AG10803 (cell line): ENCODE results near the gene SSU72.

Experiments used
- DNase-seq: peaks from one replicate; pipeline ENCODE4 v3.0.0; 2010; ENCODE audit warnings: low read depth
- H3K4me3 ChIP-seq: 2 replicates; pipeline ENCODE4 v1.5.1; 2011; ENCODE audit warnings: mild to moderate bottlenecking, low read length, control low read depth
- TF ChIP-seq, protein P1 (sequence below): conservative IDR thresholded peaks from 2 replicates; pipeline ENCODE4 v1.5.1; 2011; ENCODE audit warnings: mild to moderate bottlenecking, low read length, control low read depth, inconsistent platforms

The SSU72 gene

DNA sequence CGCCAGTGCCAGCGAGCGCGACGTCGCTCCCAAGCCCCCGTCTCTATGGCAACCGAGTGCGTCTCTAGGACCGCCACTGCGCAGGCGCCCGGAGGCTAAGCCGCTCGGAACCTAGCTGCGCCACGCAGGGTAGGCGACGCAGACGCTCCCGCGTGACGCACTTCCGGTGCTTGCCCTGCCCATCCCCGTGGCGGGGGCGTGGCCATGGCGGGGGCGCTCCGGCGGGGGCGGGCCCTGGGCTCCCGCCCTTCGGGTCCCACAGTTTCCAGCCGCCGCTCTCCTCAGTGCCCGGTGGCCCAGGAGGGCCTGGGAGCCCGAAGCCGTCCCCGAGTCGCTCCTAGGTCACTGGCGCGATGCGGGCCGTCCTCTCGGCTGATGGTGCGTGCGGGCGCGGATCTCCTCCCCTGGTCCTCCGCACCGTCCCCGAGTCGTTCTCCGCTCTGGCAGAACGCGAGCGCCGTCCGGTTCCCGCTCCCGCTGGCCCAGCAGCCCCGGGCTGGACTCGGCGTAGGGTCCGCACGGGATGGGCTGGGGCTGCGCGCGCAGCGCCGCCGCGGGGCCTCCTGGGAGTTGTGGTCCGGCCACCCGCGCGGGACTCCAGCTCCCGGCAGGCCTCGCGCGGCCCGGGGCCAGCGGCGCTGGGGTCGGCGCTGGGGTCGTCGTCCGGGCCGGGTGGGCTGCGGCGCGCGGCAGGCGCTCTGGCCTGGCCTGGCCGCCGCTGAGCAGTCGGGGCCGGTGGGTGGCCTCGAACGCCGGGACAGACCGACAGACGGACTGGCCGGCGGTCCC lies 40.8 kb upstream of the SSU72 start, which contains the start of gene MIB2:
MIB2 (plus strand) TSS at position 245 of the 789 bp plus-strand sequence. CDS start 7,953 bp downstream, outside the sequence.
- DNase-seq = peak; percentile 93
- H3K4me3 ChIP-seq = peak within 1 kb of the TSS; percentile 97
- TF ChIP-seq, protein P1, sequence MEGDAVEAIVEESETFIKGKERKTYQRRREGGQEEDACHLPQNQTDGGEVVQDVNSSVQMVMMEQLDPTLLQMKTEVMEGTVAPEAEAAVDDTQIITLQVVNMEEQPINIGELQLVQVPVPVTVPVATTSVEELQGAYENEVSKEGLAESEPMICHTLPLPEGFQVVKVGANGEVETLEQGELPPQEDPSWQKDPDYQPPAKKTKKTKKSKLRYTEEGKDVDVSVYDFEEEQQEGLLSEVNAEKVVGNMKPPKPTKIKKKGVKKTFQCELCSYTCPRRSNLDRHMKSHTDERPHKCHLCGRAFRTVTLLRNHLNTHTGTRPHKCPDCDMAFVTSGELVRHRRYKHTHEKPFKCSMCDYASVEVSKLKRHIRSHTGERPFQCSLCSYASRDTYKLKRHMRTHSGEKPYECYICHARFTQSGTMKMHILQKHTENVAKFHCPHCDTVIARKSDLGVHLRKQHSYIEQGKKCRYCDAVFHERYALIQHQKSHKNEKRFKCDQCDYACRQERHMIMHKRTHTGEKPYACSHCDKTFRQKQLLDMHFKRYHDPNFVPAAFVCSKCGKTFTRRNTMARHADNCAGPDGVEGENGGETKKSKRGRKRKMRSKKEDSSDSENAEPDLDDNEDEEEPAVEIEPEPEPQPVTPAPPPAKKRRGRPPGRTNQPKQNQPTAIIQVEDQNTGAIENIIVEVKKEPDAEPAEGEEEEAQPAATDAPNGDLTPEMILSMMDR = no peak

- TF ChIP-seq, protein P1 = no peak
- peak overlapping the region; percentile 97 for H3K4me3 ChIP-seq
- no peak for DNase-seq
Measured at GRCh38 chr1:1614954-1615255, 40.2 kb upstream of the SSU72 start.

- DNase-seq = peak; percentile 75
- peak overlapping the region; percentile 97 for H3K4me3 ChIP-seq
- TF ChIP-seq, protein P1 = no peak
Measured at GRCh38 chr1:1614204-1614953, 39.7 kb upstream of the SSU72 start.

DNA sequence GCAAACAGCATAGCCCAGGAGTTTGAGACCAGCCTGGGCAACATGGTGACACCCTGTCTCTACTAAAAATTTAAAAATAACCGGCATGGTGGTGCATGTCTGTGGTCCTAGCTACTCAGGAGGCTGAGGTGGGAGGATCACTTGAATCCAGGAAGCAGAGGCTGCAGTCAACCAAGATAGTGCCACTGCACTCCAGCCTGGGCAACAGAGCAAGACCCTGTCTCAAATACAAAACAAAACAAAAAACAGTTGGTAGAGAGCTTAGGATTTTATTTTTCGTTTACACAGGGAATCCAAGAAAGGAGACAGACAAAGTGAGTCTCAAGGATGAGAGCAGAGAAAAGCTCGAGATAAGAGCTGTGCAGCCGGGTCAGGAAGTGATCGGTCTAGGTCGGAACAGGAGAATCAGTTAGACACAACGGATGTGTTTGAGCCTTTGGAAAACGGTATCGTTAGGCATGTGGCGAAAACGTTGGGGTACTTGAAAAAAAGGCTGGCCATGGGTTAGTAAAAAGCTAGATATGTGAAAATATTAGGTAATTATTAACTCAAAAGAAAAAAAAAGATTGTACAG lies 38.9 kb upstream of the SSU72 start:
- TF ChIP-seq, protein P1 = no peak
- H3K4me3 ChIP-seq = peak overlapping the region; percentile 97
- no peak for DNase-seq

GRCh38 chr1:1612104-1612400 lies 37.4 kb upstream of the SSU72 start:
- TF ChIP-seq, protein P1 = no peak
- no peak for DNase-seq
- H3K4me3 ChIP-seq = no peak overlapping the region

DNA sequence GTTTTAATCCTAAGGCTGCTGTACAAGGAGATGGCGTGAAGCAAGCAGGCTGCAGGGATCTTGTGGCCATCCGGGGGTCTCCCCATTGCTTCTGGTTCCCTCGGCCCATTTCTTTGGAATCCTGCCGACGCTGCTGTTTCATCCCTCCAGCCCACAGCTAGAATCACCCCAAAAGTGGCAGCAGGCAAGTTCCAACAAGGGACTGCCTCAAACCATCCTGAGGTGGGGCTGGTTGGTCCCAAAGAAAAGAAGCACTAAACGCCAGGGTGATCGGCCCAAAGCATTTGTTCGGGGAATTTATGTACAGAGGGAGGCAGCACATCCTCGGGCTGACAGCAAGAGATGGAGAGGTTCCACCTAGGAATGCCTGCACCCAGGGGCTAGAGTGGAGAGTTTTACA lies 36.1 kb upstream of the SSU72 start:
- DNase-seq = no peak
- no peak overlapping the region for H3K4me3 ChIP-seq
- TF ChIP-seq, protein P1 = no peak
